Lower lobe of right lung (tissue), 2 donors: Measurements from ENCODE around the gene AAGAB. TPM values are rescaled to one million over a fixed set of nuclear protein-coding genes. Genes with fewer than 3 reads are reported as not detected.

Experiments used
- ATAC-seq, 2 donors: fragments of 200-7000 bp; cut with Tn5 transposase; one replicate each; pipeline ENCODE4 v1.9.1; 2020 to 2022; ENCODE audit warnings: mild to moderate bottlenecking in 2 of 2, moderate library complexity in 2 of 2
- DNase-seq: peaks from one replicate; pipeline ENCODE4 v3.0.0-alpha.2; 2020
- H3K27ac ChIP-seq: fragments of 200-600 bp; one replicate; pipeline ENCODE4 v1.8.0; 2022
- H3K27me3 ChIP-seq: fragments of 200-600 bp; one replicate; pipeline ENCODE4 v1.8.0; 2022; ENCODE audit warnings: low read depth
- H3K36me3 ChIP-seq: fragments of 200-600 bp; one replicate; pipeline ENCODE4 v1.8.0; 2022; ENCODE audit warnings: mild to moderate bottlenecking
- H3K4me1 ChIP-seq: fragments of 200-600 bp; one replicate; pipeline ENCODE4 v1.8.0; 2022
- H3K4me3 ChIP-seq: fragments of 200-600 bp; one replicate; pipeline ENCODE4 v1.8.0; 2022; ENCODE audit warnings: mild to moderate bottlenecking
- H3K9me3 ChIP-seq: fragments of 200-600 bp; one replicate; pipeline ENCODE4 v1.8.0; 2022
- CTCF ChIP-seq: fragments of 200-600 bp; IDR thresholded peaks from one replicate; pipeline ENCODE4 v1.8.0; 2022; ENCODE audit warnings: antibody characterized with exemption, mild to moderate bottlenecking
- intact Hi-C: fragments of 100-400 bp; cut with DNase I; formaldehyde crosslinking; loops from one replicate; pipeline ENCODE4 v1.11.0; 2022
- total RNA-seq: library from RNA; stranded (reverse); fragmentation: NEBNext Ultra II Directional; extraction: Animal tissue kit (Norgen Biotek cat#: 25700); gene quantifications from one replicate; pipeline ENCODE4 v1.2.1, GENCODE V29; 2021
- donor health status: DM: no; HTN: yes; CAD: no; lungs with severe emphysema.

AAGAB gene
- total RNA-seq, 1 donor from 2014 or later: 24.9 TPM

- TF ChIP-seq CTCF: no peak
Measured at GRCh38 chr15:67194171-67195114, 60.0 kb downstream of the AAGAB start.

GRCh38 chr15:67193223-67193990 is 61.1 kb downstream of the AAGAB start:
- no peak overlapping the region for H3K4me3 ChIP-seq
- no peaks in the 10 kb centered on the region for H3K9me3 ChIP-seq
- no peak for TF ChIP-seq CTCF
- no peak for DNase-seq
- intact Hi-C loops: no loop called here
- H3K27me3 ChIP-seq: no peaks in the 10 kb centered on the region
- peaks cover 11% of the 10 kb centered on the region for H3K4me1 ChIP-seq
- H3K27ac ChIP-seq: no peak overlapping the region
- peaks cover 54% of the 10 kb centered on the region for H3K36me3 ChIP-seq
- no peak for ATAC-seq

More at GRCh38 chr15:67194171-67195114, 60.0 kb downstream of the AAGAB start:
- intact Hi-C loops: no loop called here
- H3K4me3 ChIP-seq: no peak overlapping the region
- DNase-seq (no peak), ATAC-seq (no peak)
- H3K9me3 ChIP-seq: no peaks in the 10 kb centered on the region
- H3K27me3 ChIP-seq: no peaks in the 10 kb centered on the region
- H3K27ac ChIP-seq: no peak overlapping the region
- peaks cover 5% of the 10 kb centered on the region for H3K4me1 ChIP-seq
- H3K36me3 ChIP-seq: peaks cover 44% of the 10 kb centered on the region

GRCh38 chr15:67192185-67192820 is 62.2 kb downstream of the AAGAB start:
- Histone ChIP-seq H3K27me3 (no peaks in the 10 kb centered on the region), H3K27ac (no peak overlapping the region), H3K4me1 (peaks cover 22% of the 10 kb centered on the region), H3K36me3 (peaks cover 65% of the 10 kb centered on the region), H3K4me3 (no peak overlapping the region), H3K9me3 (no peaks in the 10 kb centered on the region)
- TF ChIP-seq CTCF: no peak
- no peak for ATAC-seq
- intact Hi-C loops: no loop called here
- DNase-seq: no peak

- ATAC-seq: no peak
- no peaks in the 10 kb centered on the region for H3K9me3 ChIP-seq
- DNase-seq: no peak
- peaks cover 36% of the 10 kb centered on the region for H3K4me1 ChIP-seq
- no peak overlapping the region for H3K4me3 ChIP-seq
- H3K27ac ChIP-seq: no peak overlapping the region
- H3K36me3 ChIP-seq: peaks cover 72% of the 10 kb centered on the region
- intact Hi-C loops: no loop called here
- no peak for TF ChIP-seq CTCF
- no peaks in the 10 kb centered on the region for H3K27me3 ChIP-seq
Measured at GRCh38 chr15:67190813-67191212, 63.6 kb downstream of the AAGAB start.

- peaks cover 40% of the 10 kb centered on the region for H3K4me1 ChIP-seq
- no peak for TF ChIP-seq CTCF
- peak overlapping the region; percentile 74 for H3K27ac ChIP-seq
- DNase-seq (no peak), ATAC-seq (no peak)
- H3K36me3 ChIP-seq: peaks cover 73% of the 10 kb centered on the region
- H3K9me3 ChIP-seq: no peaks in the 10 kb centered on the region
- no peaks in the 10 kb centered on the region for H3K27me3 ChIP-seq
- no peak overlapping the region for H3K4me3 ChIP-seq
- intact Hi-C loops: no loop called here
Measured at GRCh38 chr15:67190326-67190725, 64.1 kb downstream of the AAGAB start.
